NCI-H1417 treated with DMSO at 0.1 percent for 48 hours (cell line): ENCODE measurements around the gene PVALB.

Source experiments
- DNase-seq: peaks from one replicate; lab custom pipeline; 2025; lab: John Stamatoyannopoulos, UW

The PVALB gene

GRCh38 chr22:36772451-36772850 lies 44.4 kb downstream of the PVALB start:
- DNase-seq = no peak

- DNase-seq = no peak
Measured at GRCh38 chr22:36771356-36772063, 45.3 kb downstream of the PVALB start.

DNA sequence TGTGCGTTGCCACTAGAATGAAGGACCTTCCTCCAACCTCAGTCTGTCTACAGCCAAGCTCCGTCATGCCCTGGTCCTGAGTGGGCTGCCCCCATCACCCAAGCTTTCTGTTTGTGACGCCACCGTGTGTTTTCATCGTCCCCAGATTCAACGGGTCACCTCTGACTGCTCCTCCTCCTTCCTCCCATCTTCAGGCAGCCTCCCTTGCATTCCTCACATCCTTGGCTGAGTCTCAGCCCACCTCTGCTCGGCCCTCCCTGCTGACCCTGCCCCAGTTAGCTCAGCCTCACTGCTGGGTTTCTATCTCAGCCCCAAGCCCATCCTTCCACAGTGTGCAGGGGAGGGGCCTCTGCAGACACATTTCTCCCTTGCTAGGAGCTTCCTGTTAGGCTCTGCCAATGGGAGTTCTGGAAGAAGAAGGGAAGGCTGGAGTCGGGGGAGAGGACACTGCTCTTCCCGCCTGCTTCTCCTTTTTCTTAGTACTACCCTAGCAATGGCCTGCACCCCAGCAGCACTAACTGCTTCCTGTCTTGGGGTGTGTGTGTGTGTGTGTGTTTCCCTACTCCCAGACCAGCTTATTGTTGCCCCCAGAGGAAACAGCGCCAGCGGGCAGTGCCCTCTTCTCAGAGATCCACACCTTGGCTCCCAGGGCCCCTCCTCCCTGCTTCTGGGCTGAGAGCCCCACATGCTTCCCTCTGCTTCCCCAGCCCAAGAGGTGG lies 46.2 kb downstream of the PVALB start:
- no peak for DNase-seq

- DNase-seq = no peak
Measured at GRCh38 chr22:36769541-36770512, 47.0 kb downstream of the PVALB start.

- no peak for DNase-seq
Measured at GRCh38 chr22:36768616-36769015, 48.2 kb downstream of the PVALB start.

DNA sequence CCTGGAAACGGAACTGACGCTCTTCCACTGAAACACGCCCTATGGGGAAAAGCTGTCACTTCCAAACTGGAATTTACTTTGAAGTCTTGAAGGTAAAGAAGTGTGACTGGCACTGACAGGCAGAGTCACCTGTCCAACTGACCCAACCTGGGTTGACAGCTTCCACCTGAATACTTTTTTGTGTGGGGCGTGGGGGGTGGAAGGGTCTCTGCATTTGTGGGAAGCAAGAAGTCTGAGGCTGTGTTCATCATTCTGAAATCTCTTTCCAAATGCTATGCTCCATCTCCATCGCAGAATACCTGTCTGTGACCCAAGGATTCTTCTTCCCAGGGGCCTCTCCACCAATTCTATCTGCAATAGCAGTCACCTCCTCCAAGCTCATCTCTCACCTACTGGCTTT lies 48.7 kb downstream of the PVALB start:
- DNase-seq = no peak

GRCh38 chr22:36767035-36767775 lies 49.6 kb downstream of the PVALB start:
- DNase-seq = no peak

- DNase-seq = no peak
Measured at GRCh38 chr22:36765943-36766450, 50.8 kb downstream of the PVALB start.

- no peak for DNase-seq
Measured at GRCh38 chr22:36765131-36765942, 51.5 kb downstream of the PVALB start.

DNA sequence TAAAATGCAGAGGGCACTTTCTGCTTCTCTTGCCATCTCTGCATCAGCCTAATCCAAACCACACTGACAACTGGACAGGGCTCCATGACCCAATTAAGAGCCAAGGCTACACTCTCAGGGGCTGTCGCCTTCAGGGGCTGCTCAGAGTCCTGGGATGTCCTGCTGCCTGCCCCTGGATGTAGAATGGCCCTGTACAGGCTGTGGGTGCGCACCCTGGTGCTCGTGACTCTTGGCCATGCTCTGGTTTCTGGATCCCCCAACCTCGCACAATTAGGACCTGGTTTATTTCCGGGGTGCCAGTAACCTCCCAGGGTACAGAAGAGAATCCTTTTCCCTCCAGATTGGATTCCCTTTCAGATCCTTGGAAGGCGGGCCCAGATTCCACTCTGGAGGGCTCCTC lies 52.2 kb downstream of the PVALB start:
- DNase-seq = no peak

DNA sequence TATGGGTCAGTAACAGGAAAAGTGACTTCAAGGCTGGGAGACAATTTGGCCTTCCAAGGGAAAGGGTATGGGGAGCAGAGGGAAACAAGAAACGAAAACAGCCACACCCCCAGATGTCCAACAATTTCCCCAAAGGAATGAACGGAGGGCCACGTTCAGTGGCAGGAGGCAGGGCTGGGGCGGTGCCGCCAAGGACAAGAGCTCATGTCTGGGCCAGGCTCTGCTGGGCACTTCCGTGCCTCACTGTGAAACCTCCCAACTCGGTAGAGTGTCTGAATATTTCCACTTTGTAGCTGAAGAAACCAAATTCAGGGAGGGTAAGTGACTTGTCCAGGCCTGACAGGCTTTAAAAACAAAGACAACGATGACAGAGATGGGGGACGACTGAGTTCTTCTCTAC lies 52.8 kb downstream of the PVALB start:
- DNase-seq = no peak

- no peak for DNase-seq
Measured at GRCh38 chr22:36763576-36763975, 53.3 kb downstream of the PVALB start.

DNA sequence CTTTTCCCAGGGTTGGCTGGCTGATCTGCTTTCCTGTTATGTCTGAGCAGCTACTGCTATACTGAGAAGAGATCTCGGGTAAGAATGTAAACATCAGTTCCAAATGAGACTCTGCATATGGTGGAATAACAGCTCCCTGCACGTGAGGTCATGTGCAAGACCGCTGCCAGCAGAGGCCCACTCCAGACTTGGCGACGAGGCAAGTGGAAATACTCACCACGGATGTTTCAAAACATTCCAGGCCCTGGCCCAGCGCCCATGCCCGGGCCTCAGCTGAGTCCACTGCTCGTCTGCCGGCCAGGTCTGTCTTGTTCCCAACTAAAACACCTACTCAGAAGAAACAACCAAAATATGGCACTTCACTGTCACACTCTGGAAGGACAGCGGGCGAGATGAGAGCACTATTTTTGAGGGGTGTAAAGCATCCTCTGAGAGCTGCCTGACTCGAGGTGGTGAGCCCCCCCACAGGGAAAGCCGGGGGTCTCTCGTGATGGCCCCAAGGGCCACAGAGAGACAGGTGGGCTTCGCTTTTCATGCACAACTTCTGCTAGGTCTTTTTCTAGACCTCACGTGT lies 54.1 kb downstream of the PVALB start:
- DNase-seq = no peak

DNA sequence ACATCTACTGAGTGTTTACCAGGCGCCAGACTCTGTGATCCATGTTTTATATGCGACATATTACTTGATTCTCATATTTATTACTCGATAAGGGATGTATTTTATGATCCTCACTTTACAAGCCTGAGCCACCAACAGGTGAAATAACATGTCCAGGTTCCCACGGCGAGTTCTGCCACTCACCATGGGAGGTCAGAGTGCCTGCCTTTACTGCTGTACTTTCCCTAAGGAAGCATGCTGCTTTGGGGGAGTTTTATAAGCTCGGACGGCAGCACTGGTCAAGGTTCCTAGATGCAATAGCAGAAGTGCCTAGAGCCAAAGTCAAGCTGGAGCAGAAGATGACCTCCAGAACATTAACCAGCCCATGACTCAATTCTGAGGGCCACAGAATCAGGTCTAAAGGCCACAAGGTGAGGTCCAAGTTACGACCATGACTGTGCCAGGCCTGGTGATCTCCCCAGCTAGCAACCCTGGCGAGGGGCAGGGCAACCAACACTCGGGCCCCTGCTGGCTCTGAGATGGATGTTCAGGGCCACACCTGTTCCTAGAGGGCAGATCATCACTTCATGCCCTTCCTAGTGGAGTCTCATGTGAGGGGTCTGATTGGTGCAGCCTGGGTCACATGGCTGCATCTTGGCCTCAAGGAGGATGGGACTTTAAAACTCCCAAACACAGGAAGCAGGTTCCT lies 55.1 kb downstream of the PVALB start:
- DNase-seq = no peak

GRCh38 chr22:36760786-36761185 lies 56.0 kb downstream of the PVALB start:
- no peak for DNase-seq

DNA sequence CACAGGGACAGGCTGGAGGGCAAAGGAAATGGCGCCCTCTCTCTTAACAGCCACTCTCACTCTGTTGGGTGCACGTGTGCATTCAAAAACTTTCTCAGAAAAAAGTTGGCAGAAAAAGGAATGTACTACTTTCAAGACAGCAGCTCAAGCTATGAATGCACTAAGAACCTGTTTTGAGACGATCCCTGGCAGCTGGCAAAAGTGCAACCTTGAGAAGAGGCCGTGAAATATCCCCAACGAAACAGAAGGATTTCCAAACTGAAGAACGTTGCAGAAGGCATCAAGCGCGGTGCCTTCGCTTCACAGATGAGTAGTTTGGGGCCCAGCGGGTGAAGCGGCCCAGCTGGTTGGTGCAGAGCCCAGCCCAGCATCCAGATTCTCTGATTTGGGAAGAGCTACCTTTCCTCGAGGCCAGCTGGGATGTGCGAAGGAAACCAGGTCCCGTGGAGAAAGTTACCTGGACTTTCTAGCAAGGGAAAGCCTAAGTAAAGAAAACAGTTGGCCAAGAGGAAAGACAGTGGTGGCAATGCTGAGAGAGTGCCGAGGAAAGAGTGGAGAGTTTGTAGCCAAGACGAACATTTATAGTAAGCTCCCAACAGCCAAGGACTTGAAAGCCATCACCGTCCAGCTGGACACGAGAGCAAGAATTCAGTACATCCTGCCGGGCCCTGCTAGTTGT lies 57.2 kb downstream of the PVALB start:
- no peak for DNase-seq

DNA sequence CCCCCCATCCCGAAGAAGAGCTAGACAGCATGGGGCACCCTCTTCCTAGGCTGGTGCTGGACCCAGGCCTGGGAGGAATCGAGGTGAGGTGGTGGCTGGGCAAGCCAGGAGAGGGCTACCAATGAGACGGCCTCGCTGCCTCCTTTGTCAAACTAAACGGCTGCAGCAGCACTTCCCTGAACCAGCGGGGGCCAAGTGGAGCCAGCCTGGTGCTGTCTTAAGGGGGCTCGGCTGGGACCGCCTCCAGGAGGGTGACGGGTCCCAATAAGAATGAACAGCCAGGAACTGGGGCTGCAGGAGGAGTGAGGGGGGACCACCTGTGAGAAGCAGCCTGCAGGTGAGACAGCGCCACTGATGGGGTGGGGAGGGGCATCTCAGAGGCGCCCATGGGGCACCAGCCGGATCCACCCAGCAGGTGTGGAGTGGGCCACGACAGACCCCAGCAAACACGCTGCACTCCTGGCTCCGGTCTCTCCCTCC lies 58.0 kb downstream of the PVALB start:
- no peak for DNase-seq

DNA sequence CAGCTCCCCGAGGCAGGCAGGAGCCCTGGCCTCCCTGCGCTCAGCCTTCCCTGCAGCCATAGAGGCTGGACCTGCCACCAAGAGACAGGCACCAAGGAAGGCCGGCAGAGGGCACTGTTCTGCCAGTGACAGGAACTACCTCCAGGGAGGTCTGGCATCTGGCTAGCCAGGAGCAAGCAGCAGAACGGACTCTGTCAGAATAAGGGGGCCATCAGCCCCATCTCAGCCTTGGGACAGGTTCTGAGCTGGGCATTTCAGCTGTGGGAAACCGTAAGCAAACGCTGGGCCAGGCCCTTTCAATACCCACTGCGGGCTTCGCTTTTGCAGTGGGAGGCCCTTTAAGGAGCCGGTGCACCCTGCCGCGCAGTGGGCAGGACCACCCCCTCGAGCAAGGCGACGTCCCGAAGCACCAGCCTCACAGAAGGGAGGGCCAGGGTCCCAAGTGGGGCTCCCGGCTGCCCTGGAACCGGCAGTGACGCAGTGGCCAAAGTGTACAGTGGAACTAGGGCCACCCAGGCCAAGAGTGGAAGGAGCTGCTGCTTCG lies 59.1 kb downstream of the PVALB start:
- DNase-seq = no peak
